ENCODE measurements around the gene C21orf58. TPM values are rescaled to one million over a fixed set of nuclear protein-coding genes. Genes with fewer than 3 reads are reported as not detected.

The C21orf58 gene
- total RNA-seq, 2 experiments from 2014 or later, result 112 to 141 TPM

DNA sequence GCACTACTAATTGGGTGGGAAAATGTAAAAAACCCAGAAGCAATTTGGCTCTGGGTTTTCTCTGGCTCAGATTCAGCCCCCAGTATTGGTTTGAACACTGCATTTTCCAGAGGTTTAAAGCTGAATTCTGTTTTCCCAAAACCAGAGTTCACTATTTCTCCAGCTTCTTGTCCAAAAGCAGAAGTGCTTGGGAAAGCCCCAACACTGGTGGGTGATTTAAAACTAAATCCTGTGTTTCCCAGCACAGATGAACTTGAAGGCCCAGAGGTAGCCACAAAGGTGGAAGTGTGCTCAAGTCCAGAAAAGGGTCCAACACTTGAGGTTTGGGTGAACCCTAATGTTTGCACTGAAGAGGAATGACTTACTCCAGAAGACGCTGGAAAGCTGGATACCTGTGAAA, 38.9 kb downstream of the C21orf58 start:
- Histone ChIP-seq H3K27ac (ENCODE audit: low read depth, low read length, poor library complexity, severe bottlenecking) (peak overlapping the region; percentile 26), H4K20me1 (ENCODE audit: insufficient read depth, low read length) (peaks cover 25% of the 10 kb centered on the region; the same call in 1 of the 2 replicates), H3K36me3 (ENCODE audit: insufficient read depth, low read length) (peaks cover 46% of the 10 kb centered on the region), H3K4me2 (ENCODE audit: low read length) (peak overlapping the region; percentile 86), H3K9me3 (ENCODE audit: low read length) (no peaks in the 10 kb centered on the region), H2AFZ (ENCODE audit: low read length) (no peak overlapping the region), H3K79me2 (ENCODE audit: insufficient read depth, low read depth, low read length) (peaks cover 68% of the 10 kb centered on the region), H3K9me2 (ENCODE audit: insufficient read depth, low read length) (no peaks in the 10 kb centered on the region), H3K4me3 (ENCODE audit: low read depth, low read length, poor library complexity, severe bottlenecking) (peak overlapping the region; percentile 78), H3K4me1 (ENCODE audit: insufficient read depth, low read length, poor library complexity, severe bottlenecking) (peaks cover 35% of the 10 kb centered on the region)
- no TSS peak for BruUV-seq (replicated peaks)
- TF ChIP-seq EZH2phosphoT487 (IDR thresholded peaks at IDR 0.05; ENCODE audit: borderline replicate concordance, low read depth, low read length), result no peak
- TF ChIP-seq CTCF (conservative IDR thresholded peaks at IDR 0.05; ENCODE audit: low read length), result no peak
- ChIA-PET POLR2A (interaction anchor here (1.0 kb wide), 1 partner anchor 50 kb away, joined by 3 read pairs; no protein-coding TSS in a partner anchor), CTCF (ENCODE audit: unreplicated experiment) (no interaction called here)
- intact Hi-C loops (cut with micrococcal nuclease; ENCODE audit: unreplicated experiment), result loop anchor here (5.0 kb wide), 1 partner anchor 57 kb away; the partner anchor contains the start of gene LSS
- no peak for DNase-seq (ENCODE audit: low spot score)

DNA sequence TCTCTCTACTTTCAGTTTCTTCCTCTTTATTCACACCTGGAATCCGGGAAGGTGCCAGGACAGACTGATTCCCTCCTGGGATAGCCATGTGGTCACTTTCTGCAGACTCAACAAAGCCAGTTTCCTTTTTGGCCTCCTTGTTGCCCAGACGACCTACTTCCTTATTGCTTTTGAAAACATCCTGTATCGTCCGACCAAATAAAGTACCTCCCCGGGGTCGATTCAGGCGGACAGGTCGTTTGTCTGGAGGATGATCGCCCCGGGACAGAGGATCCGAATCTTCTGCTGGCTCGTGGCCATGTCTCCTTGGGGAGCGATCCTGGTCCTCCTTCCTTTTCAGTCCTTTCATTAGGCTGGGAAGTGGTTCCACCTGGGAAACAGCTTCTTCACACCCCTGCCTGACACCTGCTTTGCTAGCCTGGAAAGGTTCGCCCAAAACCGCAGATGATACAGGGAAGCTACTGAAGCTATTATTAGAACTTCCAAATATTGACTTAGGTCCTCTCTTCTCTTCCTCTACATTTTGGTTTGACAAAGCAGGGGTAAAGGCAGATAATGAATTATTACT, 39.5 kb downstream of the C21orf58 start:
- H3K4me3 ChIP-seq (ENCODE audit: low read depth, low read length, poor library complexity, severe bottlenecking), result peak overlapping the region; percentile 78

More for the DNA sequence above, 39.5 kb downstream of the C21orf58 start:
- intact Hi-C loops (cut with micrococcal nuclease; ENCODE audit: unreplicated experiment), result no loop called here
- no peak for DNase-seq (ENCODE audit: low spot score)
- H3K27ac ChIP-seq (ENCODE audit: low read depth, low read length, poor library complexity, severe bottlenecking), result peak overlapping the region; percentile 26
- peaks cover 52% of the 10 kb centered on the region for H3K36me3 ChIP-seq (ENCODE audit: insufficient read depth, low read length)
- H3K4me1 ChIP-seq (ENCODE audit: insufficient read depth, low read length, poor library complexity, severe bottlenecking), result peaks cover 33% of the 10 kb centered on the region
- CTCF ChIA-PET (ENCODE audit: unreplicated experiment), result no interaction called here
- H3K79me2 ChIP-seq (ENCODE audit: insufficient read depth, low read depth, low read length), result peaks cover 68% of the 10 kb centered on the region
- no peaks in the 10 kb centered on the region for H3K9me2 ChIP-seq (ENCODE audit: insufficient read depth, low read length)
- H3K9me3 ChIP-seq (ENCODE audit: low read length), result no peaks in the 10 kb centered on the region
- H3K4me2 ChIP-seq (ENCODE audit: low read length), result peak overlapping the region; percentile 86
- peaks cover 25% of the 10 kb centered on the region; the same call in 1 of the 2 replicates for H4K20me1 ChIP-seq (ENCODE audit: insufficient read depth, low read length)
- POLR2A ChIA-PET, result no interaction called here
- H2AFZ ChIP-seq (ENCODE audit: low read length), result no peak overlapping the region
- BruUV-seq (replicated peaks), result no TSS peak
- no peak for TF ChIP-seq CTCF (conservative IDR thresholded peaks at IDR 0.05; ENCODE audit: low read length)
- no peak for TF ChIP-seq EZH2phosphoT487 (IDR thresholded peaks at IDR 0.05; ENCODE audit: borderline replicate concordance, low read depth, low read length)

Measured in OCI-LY7 (cell line).